ENCODE measurements around the gene ADNP. TPM values are rescaled to one million over a fixed set of nuclear protein-coding genes. Genes with fewer than 3 reads are reported as not detected.

ADNP gene
- total and polyA plus RNA-seq, 2 of the 4 experiments (the other 2 are of a cell fraction), result 23.3 to 24.8 TPM

DNA sequence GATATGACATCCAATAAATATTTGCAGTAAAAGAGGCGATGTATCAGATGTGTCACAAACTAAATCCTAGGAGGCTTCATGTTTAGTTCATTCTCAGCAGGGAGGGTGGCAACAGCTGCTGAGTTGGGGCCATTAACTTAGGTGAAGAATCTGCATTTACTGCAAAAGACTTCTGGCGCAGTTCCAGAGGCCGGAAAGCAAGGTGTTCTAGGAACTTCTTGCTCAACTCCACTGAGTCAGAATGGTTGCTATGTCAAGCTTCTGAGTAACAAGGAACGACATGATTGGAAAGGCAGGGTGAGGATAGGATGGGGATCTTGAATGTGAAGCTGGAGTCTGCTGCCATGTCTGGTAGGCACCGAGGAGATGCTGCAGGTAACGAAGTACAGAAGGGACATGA, 11.7 kb downstream of the ADNP start:
- H3K4me2 ChIP-seq (ENCODE audit: low read depth, low read length), result no peak overlapping the region
- H3K4me1 ChIP-seq (ENCODE audit: control insufficient read depth, insufficient read depth, low read length), result peaks cover 22% of the 10 kb centered on the region
- H3K14ac ChIP-seq (replicated peaks; ENCODE audit: low read depth, low read length), result no peak overlapping the region
- DNase-seq, result peak; percentile 84
- WGBS, 2 experiments (ENCODE audit: extremely low coverage in 2 of 2, insufficient read length in 1 of 2), result 81% methylated on average over 3 of the region's 6 CpGs; no CpG with 5 or more reads in 1 of the 2 experiments
- no peak overlapping the region for H3K18ac ChIP-seq (ENCODE audit: low read depth, low read length)
- H3K27ac ChIP-seq (ENCODE audit: insufficient read depth, low read length), result no peak overlapping the region
- H4K20me1 ChIP-seq (ENCODE audit: insufficient read depth, low read length), result peaks cover 98% of the 10 kb centered on the region
- no peak overlapping the region for H2BK15ac ChIP-seq (ENCODE audit: low read depth, low read length)
- H3K27me3 ChIP-seq (ENCODE audit: control insufficient read depth, insufficient read depth, low read length), result no peaks in the 10 kb centered on the region
- intact Hi-C loops (cut with micrococcal nuclease), result no loop called here
- peak; percentile 33; the same call in 1 of the 2 replicates for ATAC-seq (ENCODE audit: low read depth)
- peak overlapping the region; percentile 12; the same call in 1 of the 2 replicates for H3K23ac ChIP-seq (ENCODE audit: low read depth, low read length)
- TF ChIP-seq CHD1 (IDR thresholded peaks at IDR 0.05; ENCODE audit: low read depth, low read length) (no peak), MAZ (IDR thresholded peaks at IDR 0.05; ENCODE audit: borderline replicate concordance, low read depth, low read length) (no peak), USF2 (IDR thresholded peaks at IDR 0.05; ENCODE audit: low read depth, low read length) (no peak), BHLHE40 (IDR thresholded peaks at IDR 0.05; ENCODE audit: low read depth, low read length) (no peak), CTCF (conservative IDR thresholded peaks at IDR 0.05; ENCODE audit: low read depth, low read length) (no peak), MXI1 (IDR thresholded peaks at IDR 0.05; ENCODE audit: borderline replicate concordance, low read depth, low read length) (no peak), FOS (IDR thresholded peaks at IDR 0.05; ENCODE audit: low read depth, low read length) (peak; percentile 21; the same call in 1 of the 2 replicates), RFX5 (IDR thresholded peaks at IDR 0.05; ENCODE audit: low read depth, low read length) (no peak), NFE2L2 (IDR thresholded peaks at IDR 0.05; ENCODE audit: low read depth, low read length) (no peak), RAD21 (IDR thresholded peaks at IDR 0.05; ENCODE audit: low read length) (no peak), MAFK (IDR thresholded peaks at IDR 0.05; ENCODE audit: low read depth, low read length) (no peak), SMC3 (IDR thresholded peaks at IDR 0.05; ENCODE audit: low read depth, low read length) (no peak), CEBPB (IDR thresholded peaks at IDR 0.05; ENCODE audit: low read depth, low read length) (peak; percentile 95), ELK1 (IDR thresholded peaks at IDR 0.05; ENCODE audit: borderline replicate concordance, low read depth, low read length) (no peak), RCOR1 (IDR thresholded peaks at IDR 0.05; ENCODE audit: insufficient replicate concordance, low read length) (no peak), POLR2A (IDR thresholded peaks at IDR 0.05; ENCODE audit: low read depth, low read length) (no peak)
- H3K56ac ChIP-seq (ENCODE audit: extremely low read depth, insufficient read depth, low read length), result no peak overlapping the region
- no peak overlapping the region for H3K4me3 ChIP-seq (ENCODE audit: insufficient read depth, low read depth, low read length)
- H2AK9ac ChIP-seq (replicated peaks; ENCODE audit: low read depth, low read length, poor library complexity), result no peak overlapping the region
- no peak overlapping the region for H4K91ac ChIP-seq (ENCODE audit: insufficient read depth, low read depth, low read length)
- in situ Hi-C loops (cut with MboI; ENCODE audit: low sequenced_read_pairs), result no loop called here
- no peak overlapping the region for H3K4ac ChIP-seq (ENCODE audit: low read depth, low read length)
- no peak overlapping the region for H4K8ac ChIP-seq (ENCODE audit: low read depth in 2 of 2, low read length in 2 of 2)
- H2BK5ac ChIP-seq (ENCODE audit: low read depth, low read length, poor library complexity, severe bottlenecking), result no peak overlapping the region
- H3K9me1 ChIP-seq (ENCODE audit: insufficient read depth, low read length), result peaks cover 13% of the 10 kb centered on the region
- dilution Hi-C loops (cut with HindIII; ENCODE audit: low sequenced_read_pairs, unreplicated experiment), result loop anchor here (25.0 kb wide), 1 partner anchor 107 kb away; no protein-coding TSS in a partner anchor
- peaks cover 7 to 63% of the 10 kb centered on the region in 2 experiments; a peak in 3 of 4 replicates for H3K79me1 ChIP-seq (ENCODE audit: low read depth in 1 of 2, low read length in 2 of 2)
- H2AFZ ChIP-seq (replicated peaks; ENCODE audit: low read length, poor library complexity), result no peak overlapping the region
- H3K9me3 ChIP-seq (ENCODE audit: control insufficient read depth, insufficient read depth, low read length), result no peaks in the 10 kb centered on the region
- ChIA-PET POLR2A (ENCODE audit: unreplicated experiment) (interaction anchor here (0.6 kb wide), 1 partner anchor 12 kb away, joined by 5 read pairs; the partner anchor contains the start of gene ADNP), CTCF (interaction anchor here (1.2 kb wide), 1 partner anchor 125 kb away, joined by 4 read pairs; the partner anchor contains the start of gene BCAS4)
- H4K5ac ChIP-seq (ENCODE audit: low read depth, low read length), result no peak overlapping the region
- peaks cover 9% of the 10 kb centered on the region for H3K36me3 ChIP-seq (ENCODE audit: control insufficient read depth, insufficient read depth, low read length)
- no TSS peak for BruUV-seq (replicated peaks)
- H2AK5ac ChIP-seq (ENCODE audit: low read depth, low read length), result no peak overlapping the region; the same call in 1 of the 2 replicates
- H2BK20ac ChIP-seq (ENCODE audit: low read depth, low read length), result no peak overlapping the region
- no peak overlapping the region for H2BK120ac ChIP-seq (ENCODE audit: low read depth, low read length)
- H3K9ac ChIP-seq (ENCODE audit: low read depth, low read length), result no peak overlapping the region

Measured in IMR-90 (cell line).